HG03342 (cell line): ENCODE measurements around the gene MAN2A2.

Source experiments
- ATAC-seq: cut with Tn5 transposase; IDR thresholded peaks from one replicate; pipeline ENCODE4 v1.9.1; 2021; ENCODE audit warnings: mild to moderate bottlenecking, moderate library complexity; ENCODE audit not compliant: unreplicated experiment

Gene MAN2A2

DNA sequence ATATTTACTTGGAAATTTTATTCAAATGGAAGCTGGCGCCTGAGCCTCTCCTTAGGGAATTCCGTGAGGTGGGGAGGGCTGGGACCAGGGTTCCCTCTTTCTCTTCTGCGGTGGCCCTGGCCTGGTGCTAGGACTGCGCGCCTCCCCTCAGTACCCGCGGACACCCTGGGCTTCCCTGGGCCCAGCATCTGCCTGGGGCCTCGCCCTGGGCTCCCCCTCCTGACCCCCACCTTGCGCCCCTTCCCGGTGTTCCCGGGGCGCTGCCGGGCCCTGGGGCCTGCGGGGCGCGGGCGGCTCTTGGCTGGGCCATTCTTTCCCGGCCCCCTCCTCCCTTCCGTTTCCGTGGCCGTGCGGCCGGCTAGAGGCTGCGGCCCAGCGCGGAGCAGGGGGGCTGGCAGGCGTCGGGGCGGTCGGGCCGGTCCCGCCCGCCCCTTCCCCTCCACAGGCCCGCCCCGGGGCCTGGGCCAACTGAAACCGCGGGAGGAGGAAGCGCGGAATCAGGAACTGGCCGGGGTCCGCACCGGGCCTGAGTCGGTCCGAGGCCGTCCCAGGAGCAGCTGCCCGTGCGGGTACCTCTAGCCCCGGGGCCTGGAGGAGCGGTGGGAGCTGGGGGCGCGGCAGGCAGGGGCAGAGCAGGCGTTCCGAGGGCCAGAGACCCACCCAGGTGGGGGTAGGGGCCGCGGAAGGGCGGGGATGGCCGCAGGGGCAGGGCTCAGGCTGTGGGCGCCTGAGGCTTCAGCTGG is 19.0 kb upstream of the MAN2A2 start, which contains the start of gene FES:
Gene FES, plus strand, starts transcription at position 529 of the 743 bp plus-strand sequence. CDS start 542 bp downstream, outside the sequence.
- no peak for ATAC-seq

GRCh38 chr15:90884719-90885431 is 18.2 kb upstream of the MAN2A2 start:
- ATAC-seq = no peak

DNA sequence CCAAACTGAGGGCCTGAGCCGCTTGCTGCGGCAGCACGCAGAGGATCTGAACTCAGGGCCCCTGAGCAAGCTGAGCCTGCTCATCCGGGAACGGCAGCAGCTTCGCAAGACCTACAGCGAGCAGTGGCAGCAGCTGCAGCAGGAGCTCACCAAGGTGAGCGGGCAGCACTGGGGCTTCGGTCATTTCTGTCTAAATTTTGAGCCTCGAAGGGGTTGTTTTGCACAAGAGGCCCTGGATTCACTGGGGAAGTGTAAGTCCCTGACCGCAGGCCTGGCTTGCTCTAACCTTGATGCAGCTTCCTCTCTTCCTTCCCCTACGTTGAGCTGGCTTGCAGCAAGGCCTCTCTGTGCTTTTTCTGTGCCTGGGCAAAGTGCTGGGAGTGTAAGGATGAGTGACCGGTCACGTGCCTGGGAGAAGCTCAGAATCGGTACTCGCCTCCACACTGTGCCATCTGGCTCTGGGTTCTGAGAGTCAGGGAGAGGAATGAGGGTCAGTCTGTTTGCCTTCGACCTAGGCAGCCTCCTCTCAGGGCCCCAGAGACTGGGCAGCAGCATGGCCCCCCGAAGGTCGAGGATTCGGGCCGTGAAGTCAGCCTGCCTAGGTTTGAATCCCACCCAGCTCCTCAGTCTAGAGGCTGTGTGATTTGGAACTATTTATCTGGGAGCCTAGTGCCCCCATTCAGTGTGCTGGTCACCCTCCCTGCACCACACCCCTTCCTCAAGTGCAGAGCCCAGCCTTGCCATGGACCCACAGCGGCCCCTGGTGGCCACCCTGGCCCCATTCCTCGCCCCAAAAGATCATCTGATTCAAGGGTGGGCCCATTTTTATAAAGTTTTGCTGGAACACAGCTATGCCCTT is 17.4 kb upstream of the MAN2A2 start:
- ATAC-seq = peak; percentile 46

DNA sequence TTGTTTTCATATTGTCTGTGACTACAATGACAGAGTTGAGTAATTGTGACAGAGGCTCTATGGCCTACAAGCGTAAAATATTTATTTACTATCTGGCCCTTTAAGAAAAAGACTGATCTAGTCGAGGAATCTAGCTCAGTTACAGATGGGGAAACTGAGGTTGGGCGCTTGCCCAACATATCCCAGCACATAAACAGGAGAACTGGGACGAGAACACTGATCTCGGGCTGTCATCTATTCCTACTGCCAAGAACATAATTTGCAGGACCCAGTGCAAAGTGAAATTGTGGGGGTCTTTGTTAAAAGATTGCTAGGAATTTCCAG is 16.8 kb upstream of the MAN2A2 start:
- no peak for ATAC-seq

- ATAC-seq = no peak
Observed at GRCh38 chr15:90887037-90887481, 16.0 kb upstream of the MAN2A2 start.

DNA sequence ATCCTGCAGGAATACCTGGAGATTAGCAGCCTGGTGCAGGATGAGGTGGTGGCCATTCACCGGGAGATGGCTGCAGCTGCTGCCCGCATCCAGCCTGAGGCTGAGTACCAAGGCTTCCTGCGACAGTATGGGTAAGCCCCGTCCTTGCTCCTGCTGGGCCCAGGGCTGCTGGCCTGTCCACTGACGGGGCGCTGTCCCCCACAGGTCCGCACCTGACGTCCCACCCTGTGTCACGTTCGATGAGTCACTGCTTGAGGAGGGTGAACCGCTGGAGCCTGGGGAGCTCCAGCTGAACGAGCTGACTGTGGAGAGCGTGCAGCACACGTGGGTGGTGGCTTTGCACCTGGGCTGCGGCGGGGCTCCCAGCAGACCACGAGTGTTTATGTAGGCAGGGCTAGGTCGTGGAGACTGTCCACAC is 13.8 kb upstream of the MAN2A2 start:
- ATAC-seq = no peak

DNA sequence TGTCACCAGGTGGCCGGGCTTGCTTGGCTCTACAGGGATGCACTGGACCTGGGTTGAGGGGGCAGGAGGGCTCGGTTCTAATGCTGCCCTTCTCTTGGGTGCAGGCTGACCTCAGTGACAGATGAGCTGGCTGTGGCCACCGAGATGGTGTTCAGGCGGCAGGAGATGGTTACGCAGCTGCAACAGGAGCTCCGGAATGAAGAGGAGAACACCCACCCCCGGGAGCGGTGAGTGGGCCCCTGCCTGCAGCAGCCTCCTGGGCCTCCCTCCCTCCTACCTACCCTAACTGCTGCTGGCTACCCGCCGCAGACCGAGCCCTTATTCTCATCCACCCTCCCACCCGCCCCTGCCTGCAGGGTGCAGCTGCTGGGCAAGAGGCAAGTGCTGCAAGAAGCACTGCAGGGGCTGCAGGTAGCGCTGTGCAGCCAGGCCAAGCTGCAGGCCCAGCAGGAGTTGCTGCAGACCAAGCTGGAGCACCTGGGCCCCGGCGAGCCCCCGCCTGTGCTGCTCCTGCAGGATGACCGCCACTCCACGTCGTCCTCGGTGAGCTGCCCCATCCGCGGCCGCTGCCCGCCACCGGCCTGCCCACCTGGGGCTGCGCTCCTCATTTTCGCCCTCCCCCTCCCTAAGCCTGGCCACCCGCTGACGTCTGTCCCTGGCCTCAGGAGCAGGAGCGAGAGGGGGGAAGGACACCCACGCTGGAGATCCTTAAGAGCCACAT is 13.2 kb upstream of the MAN2A2 start:
- no peak for ATAC-seq

GRCh38 chr15:90890839-90891238 is 12.3 kb upstream of the MAN2A2 start:
- no peak for ATAC-seq

DNA sequence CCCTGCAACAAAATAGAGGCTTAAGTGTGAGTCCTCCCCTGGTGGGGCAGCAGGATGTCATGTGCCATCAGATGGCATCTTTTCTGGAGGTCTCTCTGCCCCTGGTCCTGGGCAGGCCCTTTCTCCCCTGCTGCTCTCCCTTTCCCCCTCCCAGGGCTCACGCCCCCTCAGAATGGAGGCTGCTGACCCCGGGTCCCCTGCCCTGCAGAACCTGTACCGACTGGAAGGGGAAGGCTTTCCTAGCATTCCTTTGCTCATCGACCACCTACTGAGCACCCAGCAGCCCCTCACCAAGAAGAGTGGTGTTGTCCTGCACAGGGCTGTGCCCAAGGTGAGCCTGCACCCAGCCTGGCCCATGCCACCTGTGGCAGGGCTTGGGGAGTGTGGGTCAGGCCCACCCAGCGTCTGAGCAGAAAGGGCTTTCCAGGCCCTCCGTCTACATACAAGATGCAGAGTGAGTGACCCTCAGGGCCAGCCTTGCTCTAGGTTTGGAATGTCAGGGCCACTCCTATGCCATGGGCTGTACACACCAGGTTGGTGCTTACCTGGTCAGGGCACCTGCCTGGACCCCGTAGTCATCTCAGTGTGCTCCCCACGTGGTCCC is 11.7 kb upstream of the MAN2A2 start:
- no peak for ATAC-seq

DNA sequence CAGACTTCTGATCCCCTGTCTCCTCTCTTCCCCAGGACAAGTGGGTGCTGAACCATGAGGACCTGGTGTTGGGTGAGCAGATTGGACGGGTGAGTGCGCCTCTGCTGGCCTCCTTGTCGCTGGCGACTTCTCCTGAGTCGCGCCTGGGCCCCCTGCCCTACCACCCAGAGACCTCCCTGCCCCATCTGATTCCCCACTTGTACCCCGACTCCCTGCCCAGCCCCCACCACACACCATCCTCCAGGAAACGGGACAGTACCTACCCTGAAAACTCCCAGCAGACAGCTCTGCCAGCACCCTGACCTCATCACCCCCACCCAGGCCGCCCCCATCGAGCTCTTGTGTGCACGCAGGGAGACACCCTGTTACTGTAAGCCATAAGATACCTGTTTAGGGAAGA is 11.1 kb upstream of the MAN2A2 start:
- ATAC-seq = no peak

GRCh38 chr15:90892498-90893174 is 10.5 kb upstream of the MAN2A2 start:
- no peak for ATAC-seq

GRCh38 chr15:90893175-90894090 is 9.7 kb upstream of the MAN2A2 start:
- no peak for ATAC-seq

DNA sequence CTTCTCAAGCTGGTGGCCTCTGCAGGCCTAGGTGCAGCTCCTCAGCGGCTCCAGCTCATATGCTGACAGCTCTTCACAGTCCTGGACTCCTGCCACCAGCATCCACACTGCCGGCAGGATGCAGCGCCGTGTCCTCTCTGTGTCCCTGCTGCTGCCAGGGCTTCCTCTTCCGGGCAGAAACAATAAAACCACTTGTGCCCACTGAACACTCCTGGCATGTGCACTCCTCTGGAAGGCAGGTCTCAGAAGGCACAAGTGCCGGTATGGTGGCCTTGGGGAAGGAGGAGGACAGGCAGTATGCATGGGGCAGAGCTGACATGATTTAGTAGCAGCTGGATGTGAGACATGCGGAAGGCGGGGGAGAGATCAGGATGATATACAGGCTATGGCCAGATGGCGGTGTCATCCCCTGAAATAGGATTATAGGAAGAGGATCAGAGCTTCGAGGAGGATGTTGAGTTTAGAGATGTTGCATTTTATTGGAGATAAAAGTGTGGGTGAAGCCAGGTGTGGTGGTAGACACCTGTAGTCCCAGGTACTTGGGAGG is 7.5 kb upstream of the MAN2A2 start:
- no peak for ATAC-seq

DNA sequence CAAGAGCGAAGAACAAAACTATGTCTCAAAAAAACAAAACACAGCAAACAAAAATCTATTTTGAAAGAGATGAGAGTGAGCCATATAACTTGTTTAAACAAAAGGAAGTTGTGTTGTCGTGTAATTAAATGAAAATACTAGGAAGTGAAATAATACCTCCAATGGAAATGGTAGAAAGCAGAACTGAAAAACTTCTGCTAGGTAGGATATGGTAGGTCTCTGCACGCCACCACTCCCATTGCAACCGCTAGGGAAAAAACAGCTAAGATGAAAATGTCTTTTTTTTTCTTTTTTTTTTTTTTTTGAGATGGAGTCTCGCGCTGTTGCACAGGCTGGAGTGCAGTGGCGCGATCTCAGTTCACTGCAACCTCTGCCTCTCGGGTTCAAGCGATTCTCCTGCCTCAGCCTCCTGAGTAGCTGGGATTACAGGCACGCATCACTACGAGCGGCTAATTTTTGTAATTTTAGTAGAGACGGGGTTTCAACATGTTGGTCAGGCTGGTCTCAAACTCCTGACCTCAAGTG is 5.9 kb upstream of the MAN2A2 start:
- ATAC-seq = peak; percentile 59

- no peak for ATAC-seq
Observed at GRCh38 chr15:90901175-90902039, 1.7 kb upstream of the MAN2A2 start.

DNA sequence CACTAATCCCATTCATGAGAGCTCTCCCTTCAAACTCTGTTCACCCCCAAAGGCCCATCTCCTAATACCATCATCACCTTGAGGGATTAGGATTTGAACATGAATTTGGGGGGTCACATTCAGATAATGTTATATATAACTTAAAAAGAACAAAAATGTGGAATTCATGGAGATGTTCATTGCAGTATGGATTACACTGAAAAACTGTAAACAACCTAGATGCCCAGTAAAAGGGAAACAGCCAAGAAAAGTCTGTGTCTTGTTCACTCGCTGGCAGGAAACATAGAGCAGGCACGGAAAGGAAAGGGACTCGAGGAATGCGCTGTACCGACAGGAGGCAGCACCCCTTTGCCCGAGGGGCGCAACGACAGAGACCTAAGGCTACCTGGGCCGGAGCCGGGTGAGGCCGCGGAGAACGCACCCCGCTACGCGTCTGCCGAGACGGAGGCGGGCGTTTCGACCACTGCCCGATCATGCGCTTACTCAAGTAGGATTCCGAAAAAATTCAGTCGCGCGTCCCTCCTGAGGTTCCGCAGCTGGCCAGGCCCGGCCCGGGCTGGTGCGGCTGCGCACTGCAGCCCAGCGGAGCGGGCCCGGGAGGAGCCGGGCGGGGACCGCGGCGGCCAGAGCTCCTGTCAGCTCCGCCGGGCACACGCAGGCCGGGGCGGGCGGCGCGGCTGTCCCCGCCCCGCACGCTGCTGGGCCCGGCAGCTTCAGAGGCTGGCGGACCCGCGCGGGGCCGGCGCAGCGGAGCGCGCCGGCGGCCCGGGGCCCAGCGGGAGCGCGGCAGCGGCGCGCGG is 862 bp upstream of the MAN2A2 start:
- peak; percentile 66 for ATAC-seq
